Smooth muscle cell (in vitro differentiated cells): ENCODE results near the gene CTNNA3. TPM values are rescaled to one million over a fixed set of nuclear protein-coding genes. Genes with fewer than 3 reads are reported as not detected.

Source experiments
- DNase-seq: peaks from one replicate; lab custom pipeline; 2025; ENCODE audit not compliant: unreplicated experiment; lab: John Stamatoyannopoulos, UW
- H2AFZ ChIP-seq: fragments of 200-600 bp; sonication (generic); 2 replicates; pipeline ENCODE4 v1.6.0; 2016; ENCODE audit warnings: antibody characterized with exemption, low read depth, mild to moderate bottlenecking
- H3F3A ChIP-seq: fragments of 200-600 bp; sonication (generic); 2 replicates; pipeline ENCODE4 v1.6.0; 2017; ENCODE audit warnings: antibody characterized with exemption, low read depth
- H3K27ac ChIP-seq: fragments of 200-600 bp; sonication (generic); 2 replicates; pipeline ENCODE4 v1.5.1; 2016; ENCODE audit warnings: low read depth, mild to moderate bottlenecking
- H3K27me3 ChIP-seq: fragments of 200-600 bp; sonication (generic); 2 replicates; pipeline ENCODE4 v1.6.1; 2016; ENCODE audit warnings: low read depth, mild to moderate bottlenecking
- H3K36me3 ChIP-seq: fragments of 200-600 bp; sonication (generic); 2 replicates; pipeline ENCODE4 v1.5.1; 2016; ENCODE audit warnings: low read depth
- H3K4me1 ChIP-seq: fragments of 200-600 bp; sonication (generic); 2 replicates; pipeline ENCODE4 v1.5.1; 2016; ENCODE audit warnings: low read depth
- H3K4me2 ChIP-seq: fragments of 200-600 bp; sonication (generic); 2 replicates; pipeline ENCODE4 v1.6.0; 2016; ENCODE audit warnings: mild to moderate bottlenecking
- H3K4me3 ChIP-seq: fragments of 200-600 bp; sonication (generic); 2 replicates; pipeline ENCODE4 v1.5.1; 2016; ENCODE audit warnings: mild to moderate bottlenecking
- H3K79me2 ChIP-seq: fragments of 200-600 bp; sonication (generic); 2 replicates; pipeline ENCODE4 v1.6.0; 2016; ENCODE audit warnings: low read depth, mild to moderate bottlenecking
- H3K9ac ChIP-seq: fragments of 200-600 bp; sonication (generic); 2 replicates; pipeline ENCODE4 v1.6.0; 2016; ENCODE audit warnings: low read depth
- H3K9me3 ChIP-seq: fragments of 200-600 bp; sonication (generic); replicated peaks from 2 replicates; pipeline ENCODE4 v1.5.1; 2016; ENCODE audit warnings: low read depth
- H4K20me1 ChIP-seq: fragments of 200-600 bp; sonication (generic); 2 replicates; pipeline ENCODE4 v1.6.0; 2016; ENCODE audit warnings: low read depth
- CTCF ChIP-seq: fragments of 200-600 bp; sonication (generic); IDR thresholded peaks from 2 replicates; pipeline ENCODE4 v1.5.1; 2017; ENCODE audit warnings: borderline replicate concordance, mild to moderate bottlenecking, antibody characterized with exemption; ENCODE audit not compliant: insufficient read depth, poor library complexity, severe bottlenecking
- WGBS: methylation state at CpG from one replicate; pipeline ENCODE4 v1.1.7; 2016; ENCODE audit warnings: low lambda C conversion rate; 5-methylcytosine and 5-hydroxymethylcytosine counted together
- polyA plus RNA-seq: library from polyadenylated mRNA; unstranded; fragments of >200 nt; fragmentation: Nextera tagmentation; extraction: Ambion mirVana; gene quantifications from 2 replicates; pipeline ENCODE4 v1.2.1, GENCODE V29; 2016
- total RNA-seq: library from RNA; depleted of rRNA; stranded (reverse); fragments of >200 nt; gene quantifications from 2 replicates; pipeline ENCODE4 v1.2.3, GENCODE V29; 2014

CTNNA3 gene
- total and polyA plus RNA-seq, 2 experiments from 2014 or later: 1.3 TPM; not detected in 1

- Histone ChIP-seq H2AFZ (no peak overlapping the region), H3K27ac (no peak overlapping the region), H3K36me3 (no peaks in the 10 kb centered on the region), H3K4me3 (no peak overlapping the region), H3K9ac (no peak overlapping the region), H3F3A (no peaks in the 10 kb centered on the region), H3K79me2 (no peaks in the 10 kb centered on the region), H4K20me1 (no peaks in the 10 kb centered on the region), H3K27me3 (no peaks in the 10 kb centered on the region), H3K9me3 (no peaks in the 10 kb centered on the region), H3K4me2 (no peak overlapping the region), H3K4me1 (no peaks in the 10 kb centered on the region)
- WGBS: 29% methylated on average over 1 of the region's 1 CpG
- DNase-seq: no peak
- no peak for TF ChIP-seq CTCF
Observed at GRCh38 chr10:66880292-66880691, 815.7 kb downstream of the CTNNA3 start.

GRCh38 chr10:66877361-66877760 is 818.6 kb downstream of the CTNNA3 start:
- Histone ChIP-seq H3K9me3 (no peaks in the 10 kb centered on the region), H3F3A (no peaks in the 10 kb centered on the region), H3K27ac (no peak overlapping the region), H3K4me1 (no peaks in the 10 kb centered on the region), H3K9ac (no peak overlapping the region), H3K4me2 (no peak overlapping the region), H2AFZ (no peak overlapping the region), H3K4me3 (no peak overlapping the region), H4K20me1 (no peaks in the 10 kb centered on the region), H3K27me3 (no peaks in the 10 kb centered on the region), H3K36me3 (no peaks in the 10 kb centered on the region), H3K79me2 (no peaks in the 10 kb centered on the region)
- no peak for TF ChIP-seq CTCF
- 78% methylated on average over 2 of the region's 2 CpGs for WGBS
- no peak for DNase-seq

- Histone ChIP-seq H3K9me3 (no peaks in the 10 kb centered on the region), H3K27me3 (no peaks in the 10 kb centered on the region), H3K79me2 (no peaks in the 10 kb centered on the region), H3K4me2 (no peak overlapping the region), H3F3A (no peaks in the 10 kb centered on the region), H3K4me3 (no peak overlapping the region), H2AFZ (no peak overlapping the region), H3K27ac (no peak overlapping the region), H4K20me1 (no peaks in the 10 kb centered on the region), H3K4me1 (no peaks in the 10 kb centered on the region), H3K9ac (no peak overlapping the region), H3K36me3 (no peaks in the 10 kb centered on the region)
- no peak for TF ChIP-seq CTCF
- no peak for DNase-seq
Observed at GRCh38 chr10:66869635-66870034, 826.4 kb downstream of the CTNNA3 start.

GRCh38 chr10:66862687-66863258 is 833.2 kb downstream of the CTNNA3 start:
- H2AFZ ChIP-seq: no peak overlapping the region
- no peak for TF ChIP-seq CTCF
- H3K9me3 ChIP-seq: no peaks in the 10 kb centered on the region
- WGBS: 84% methylated on average over 4 of the region's 4 CpGs
- H4K20me1 ChIP-seq: no peaks in the 10 kb centered on the region
- H3K27me3 ChIP-seq: no peaks in the 10 kb centered on the region
- H3K4me1 ChIP-seq: no peaks in the 10 kb centered on the region
- no peak overlapping the region for H3K4me3 ChIP-seq
- H3F3A ChIP-seq: no peaks in the 10 kb centered on the region
- H3K27ac ChIP-seq: no peak overlapping the region
- H3K4me2 ChIP-seq: no peak overlapping the region
- no peak for DNase-seq
- H3K36me3 ChIP-seq: no peaks in the 10 kb centered on the region
- H3K79me2 ChIP-seq: no peaks in the 10 kb centered on the region
- H3K9ac ChIP-seq: no peak overlapping the region
